IMR-90 (cell line): ENCODE measurements around the gene KCNJ6. TPM values are rescaled to one million over a fixed set of nuclear protein-coding genes. Genes with fewer than 3 reads are reported as not detected.

Experiments
- ATAC-seq: fragments of 200-7000 bp; cut with Tn5 transposase; 2 replicates; pipeline ENCODE4 v1.9.1; 2020; ENCODE audit warnings: low read depth, mild to moderate bottlenecking, moderate library complexity
- BruUV-seq: library from RNA; stranded (reverse); fragments of 400-500 nt; replicated peaks from 2 replicates; lab custom pipeline; 2021; lab: Mats Ljungman, UMichigan
- CTCF ChIA-PET: fragments of 300-600 bp; formaldehyde crosslinking; extraction: SDS; loops from one replicate; lab custom pipeline; 2021; ENCODE audit warnings: antibody characterized with exemption; lab: Yijun Ruan, JAX
- POLR2A ChIA-PET: fragments of 300-600 bp; sonication (Branson Sonifier 250); formaldehyde crosslinking; loops from one replicate; lab custom pipeline; 2022; ENCODE audit warnings: antibody characterized with exemption; ENCODE audit not compliant: unreplicated experiment; lab: Charles Lee
- DNase-seq: peaks from one replicate; pipeline ENCODE4 v3.0.0; 2013
- H2AFZ ChIP-seq: replicated peaks from 2 replicates; pipeline ENCODE3; 2013; ENCODE audit warnings: low read length, mild to moderate bottlenecking; ENCODE audit not compliant: poor library complexity
- H2AK5ac ChIP-seq: 2 replicates; pipeline ENCODE4 v1.6.1; 2013; ENCODE audit warnings: low read depth, low read length, inconsistent platforms
- H2AK9ac ChIP-seq: replicated peaks from 2 replicates; pipeline ENCODE3; 2013; ENCODE audit warnings: mild to moderate bottlenecking, low read depth, low read length, moderate library complexity; ENCODE audit not compliant: poor library complexity
- H2BK120ac ChIP-seq: 2 replicates; pipeline ENCODE4 v1.6.1; 2013; ENCODE audit warnings: low read depth, low read length, inconsistent platforms
- H2BK15ac ChIP-seq: 3 replicates; pipeline ENCODE4 v1.6.1; 2013; ENCODE audit warnings: low read depth, low read length, inconsistent platforms
- H2BK20ac ChIP-seq: 2 replicates; pipeline ENCODE4 v1.6.1; 2013; ENCODE audit warnings: low read depth, mild to moderate bottlenecking, inconsistent platforms, low read length, moderate library complexity
- H2BK5ac ChIP-seq: 2 replicates; pipeline ENCODE4 v1.6.1; 2013; ENCODE audit warnings: mild to moderate bottlenecking, low read depth, low read length, inconsistent platforms; ENCODE audit not compliant: poor library complexity, severe bottlenecking
- H3K14ac ChIP-seq: replicated peaks from 2 replicates; pipeline ENCODE4 v1.6.1; 2013; ENCODE audit warnings: low read depth, low read length, inconsistent platforms
- H3K18ac ChIP-seq: 2 replicates; pipeline ENCODE4 v1.6.1; 2013; ENCODE audit warnings: low read depth, low read length, control low read depth
- H3K23ac ChIP-seq: 2 replicates; pipeline ENCODE4 v1.6.1; 2013; ENCODE audit warnings: low read depth, low read length, inconsistent platforms
- H3K27ac ChIP-seq: 2 replicates; pipeline ENCODE4 v1.5.1; 2013; ENCODE audit warnings: mild to moderate bottlenecking, control low read depth, low read length; ENCODE audit not compliant: insufficient read depth
- H3K27me3 ChIP-seq: 2 replicates; pipeline ENCODE4 v1.6.1; 2013; ENCODE audit warnings: low read length; ENCODE audit not compliant: control insufficient read depth, insufficient read depth
- H3K36me3 ChIP-seq: 2 replicates; pipeline ENCODE4 v1.6.1; 2013; ENCODE audit warnings: low read length, mixed read lengths; ENCODE audit not compliant: control insufficient read depth, insufficient read depth
- H3K4ac ChIP-seq: 2 replicates; pipeline ENCODE4 v1.6.1; 2013; ENCODE audit warnings: low read depth, low read length, inconsistent platforms
- H3K4me1 ChIP-seq: 2 replicates; pipeline ENCODE4 v1.6.1; 2013; ENCODE audit warnings: low read length, mixed read lengths; ENCODE audit not compliant: control insufficient read depth, insufficient read depth
- H3K4me2 ChIP-seq: 2 replicates; pipeline ENCODE4 v1.6.1; 2013; ENCODE audit warnings: low read depth, mild to moderate bottlenecking, control low read depth, low read length, moderate library complexity
- H3K4me3 ChIP-seq: 2 replicates; pipeline ENCODE4 v1.5.1; 2013; ENCODE audit warnings: low read depth, mild to moderate bottlenecking, control low read depth, low read length, moderate library complexity; ENCODE audit not compliant: insufficient read depth
- H3K56ac ChIP-seq: 2 replicates; pipeline ENCODE4 v1.6.1; 2013; ENCODE audit warnings: low read length, inconsistent platforms; ENCODE audit not compliant: insufficient read depth; ENCODE audit errors: extremely low read depth
- H3K79me1 ChIP-seq, 2 experiments: 2 replicates each; pipeline ENCODE4 v1.6.1; 2013; ENCODE audit warnings: low read length in 2 of 2, inconsistent platforms in 1 of 2, low read depth in 1 of 2
- H3K9ac ChIP-seq: 2 replicates; pipeline ENCODE4 v1.6.1; 2013; ENCODE audit warnings: low read depth, low read length, control low read depth
- H3K9me1 ChIP-seq: 2 replicates; pipeline ENCODE4 v1.6.1; 2013; ENCODE audit warnings: low read length, inconsistent platforms; ENCODE audit not compliant: insufficient read depth
- H3K9me3 ChIP-seq: 2 replicates; pipeline ENCODE4 v1.6.1; 2013; ENCODE audit warnings: low read length; ENCODE audit not compliant: control insufficient read depth, insufficient read depth
- H4K20me1 ChIP-seq: 2 replicates; pipeline ENCODE4 v1.6.1; 2013; ENCODE audit warnings: low read length, inconsistent platforms; ENCODE audit not compliant: insufficient read depth
- H4K5ac ChIP-seq: 2 replicates; pipeline ENCODE4 v1.6.1; 2013; ENCODE audit warnings: mild to moderate bottlenecking, low read depth, low read length, control low read depth
- H4K8ac ChIP-seq, 2 experiments: 2 replicates each; pipeline ENCODE4 v1.6.1; 2013; ENCODE audit warnings: low read depth in 2 of 2, low read length in 2 of 2, control low read depth in 1 of 2, inconsistent platforms in 1 of 2
- H4K91ac ChIP-seq: 2 replicates; pipeline ENCODE4 v1.6.1; 2013; ENCODE audit warnings: low read depth, low read length, inconsistent platforms; ENCODE audit not compliant: insufficient read depth
- MAFK ChIP-seq: IDR thresholded peaks from 2 replicates; pipeline ENCODE4 v1.6.1; 2012; ENCODE audit warnings: low read depth, low read length, improper control_type of control experiment
- MXI1 ChIP-seq: IDR thresholded peaks from 2 replicates; pipeline ENCODE4 v1.6.1; 2012; ENCODE audit warnings: low read depth, mild to moderate bottlenecking, low read length, moderate library complexity, borderline replicate concordance
- WGBS, 2 experiments: methylation state at CpG; one replicate each; pipeline versions ENCODE4 v1.1.5 to v1.1.7; 2013; ENCODE audit warnings: missing lambda C conversion rate in 2 of 2; ENCODE audit not compliant: insufficient read length in 1 of 2; ENCODE audit errors: extremely low coverage in 2 of 2; 5-methylcytosine and 5-hydroxymethylcytosine counted together
- dilution Hi-C: fragments of 300-500 bp; cut with HindIII; formaldehyde crosslinking; loops from one replicate; pipeline ENCODE4 v1.14.3; 2018; ENCODE audit warnings: low sequenced_read_pairs; ENCODE audit not compliant: unreplicated experiment
- in situ Hi-C: fragments of 300-500 bp; cut with MboI; formaldehyde crosslinking; loops from 3 replicates; pipeline ENCODE4 v1.14.3; 2019; ENCODE audit warnings: low sequenced_read_pairs, inconsistent platforms, mixed read lengths
- intact Hi-C: fragments of 100-400 bp; cut with micrococcal nuclease; formaldehyde crosslinking; loops from 2 replicates; pipeline ENCODE4 v1.10.0; 2022
- polyA plus RNA-seq, 3 experiments: library from polyadenylated mRNA; depleted of rRNA; stranded (reverse); fragments of >200 nt; gene quantifications; 2 replicates each; pipeline ENCODE4 v1.2.3, GENCODE V29; 2012; ENCODE audit warnings: low replicate concordance in 1 of 3
- total RNA-seq: library from RNA; depleted of rRNA; stranded (reverse); fragments of >200 nt; gene quantifications from 2 replicates; pipeline ENCODE4 v1.2.3, GENCODE V29; 2012

KCNJ6 gene
- total and polyA plus RNA-seq, 2 of the 4 experiments (the other 2 are of a cell fraction): under 0.01 to 0.02 TPM

DNA sequence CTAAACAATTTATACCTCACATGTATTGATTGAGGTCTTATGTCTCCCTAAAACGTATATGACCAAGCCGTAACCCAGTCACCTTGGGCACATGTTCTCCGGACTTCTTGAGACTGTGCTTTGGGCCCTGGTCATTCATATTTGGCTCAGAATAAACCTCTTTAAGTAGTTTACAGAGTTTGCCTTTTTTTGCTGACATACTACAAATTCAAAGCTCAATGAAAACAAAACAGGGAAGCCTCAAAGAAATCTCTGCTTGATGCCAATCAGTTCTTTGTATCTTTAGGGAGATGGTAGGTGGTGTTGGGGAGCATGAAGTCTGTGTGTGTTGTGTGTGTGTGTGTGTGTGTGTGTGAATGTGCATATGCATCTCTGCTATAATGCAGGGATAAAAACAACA, 247.0 kb downstream of the KCNJ6 start:
- no peaks in the 10 kb centered on the region for H3K9me3 ChIP-seq
- no peak overlapping the region for H2BK20ac ChIP-seq
- ChIA-PET CTCF (no interaction called here), POLR2A (no interaction called here)
- no peak overlapping the region for H2AK5ac ChIP-seq
- no peaks in the 10 kb centered on the region; the same call in 1 of the 2 replicates for H4K20me1 ChIP-seq
- no peaks in the 10 kb centered on the region for H3K79me1 ChIP-seq
- peaks cover 24% of the 10 kb centered on the region for H3K27me3 ChIP-seq
- H3K4me1 ChIP-seq: peaks cover 2% of the 10 kb centered on the region; the same call in 1 of the 2 replicates
- H3K9ac ChIP-seq: no peak overlapping the region
- no peak overlapping the region for H3K4me3 ChIP-seq
- BruUV-seq: no TSS peak
- H4K91ac ChIP-seq: no peak overlapping the region
- H3K18ac ChIP-seq: no peak overlapping the region
- dilution Hi-C loops: no loop called here
- no peak overlapping the region for H3K4ac ChIP-seq
- H2BK5ac ChIP-seq: no peak overlapping the region
- H3K27ac ChIP-seq: no peak overlapping the region
- no peak for DNase-seq
- H3K14ac ChIP-seq: no peak overlapping the region
- no peaks in the 10 kb centered on the region for H3K9me1 ChIP-seq
- H2AFZ ChIP-seq: no peak overlapping the region
- H3K23ac ChIP-seq: no peak overlapping the region
- in situ Hi-C loops: no loop called here
- H2AK9ac ChIP-seq: no peak overlapping the region
- intact Hi-C loops: no loop called here
- no peak overlapping the region for H4K8ac ChIP-seq
- H3K4me2 ChIP-seq: no peak overlapping the region
- no peak for ATAC-seq
- H3K56ac ChIP-seq: no peak overlapping the region
- WGBS, 2 experiments: 40% methylated on average over 1 of the region's 3 CpGs; no CpG with 5 or more reads in 1 of the 2 experiments
- TF ChIP-seq MXI1 (no peak), MAFK (peak; percentile 68; the same call in 1 of the 2 replicates)
- no peaks in the 10 kb centered on the region for H3K36me3 ChIP-seq
- no peak overlapping the region for H2BK15ac ChIP-seq
- no peak overlapping the region for H2BK120ac ChIP-seq
- H4K5ac ChIP-seq: no peak overlapping the region
